Right renal cortex interstitium (tissue), 3 donors: ENCODE measurements around the gene DHX57. TPM values are rescaled to one million over a fixed set of nuclear protein-coding genes. Genes with fewer than 3 reads are reported as not detected.
"Not testable (repeated sequence)": the region's sequence is repeated elsewhere in the genome, so short reads cannot be mapped to it uniquely, and the experiment has no call there.

Source experiments
- DNase-seq, 3 donors: peaks; one replicate each; pipeline ENCODE4 v3.0.0-alpha.2; 2013; ENCODE audit warnings: low read depth in 3 of 3, low spot score in 2 of 3
- polyA plus RNA-seq, 3 donors: library from polyadenylated mRNA; unstranded; fragments of 120-200 nt; gene quantifications; one replicate each; pipeline ENCODE4 v1.2.1, GENCODE V29; 2013; ENCODE audit not compliant: insufficient read length in 3 of 3

DHX57 gene
- polyA plus RNA-seq, 3 donors, result 31.1 to 43.1 (median 42.1) TPM

DNA sequence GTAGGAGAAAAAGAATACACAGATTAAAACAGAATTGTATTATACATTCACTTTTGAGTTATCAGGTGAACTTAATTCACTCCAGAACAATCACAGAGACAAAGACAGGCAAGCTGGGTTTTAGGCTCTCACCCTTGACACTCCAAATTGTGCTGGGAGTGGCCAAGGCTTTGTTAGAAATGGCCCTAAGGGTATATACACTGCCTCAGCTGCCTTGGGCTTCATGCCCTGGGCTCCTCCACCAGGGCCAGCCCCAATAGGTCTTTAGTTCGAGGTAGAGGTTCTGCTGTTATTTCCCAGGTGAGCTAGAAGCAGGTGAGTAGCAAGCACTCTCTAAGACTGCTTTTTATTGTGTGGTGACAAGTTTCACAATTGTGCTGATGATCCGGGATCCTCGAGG lies 77.8 kb downstream of the DHX57 start:
- no peak for DNase-seq

DNA sequence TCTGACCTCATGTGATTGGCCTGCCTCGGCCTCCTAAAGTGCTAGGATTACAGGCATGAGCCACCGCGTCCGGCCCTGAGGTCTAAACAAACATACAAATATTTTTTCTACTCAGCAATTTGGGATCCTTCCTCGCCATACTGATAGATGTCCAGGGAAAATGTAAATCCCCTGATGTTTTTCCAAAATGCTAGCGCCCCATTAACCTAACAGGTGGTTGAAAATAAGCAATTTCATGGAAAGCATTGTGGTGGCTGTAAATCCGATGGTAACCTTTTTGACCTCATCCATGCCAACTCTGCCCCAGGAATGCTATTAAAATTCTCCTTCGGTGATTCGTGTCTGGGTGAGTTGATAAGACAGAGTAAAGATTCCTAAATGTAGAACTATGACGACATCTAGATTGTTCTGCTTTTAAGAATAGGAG lies 78.5 kb downstream of the DHX57 start:
- no peak for DNase-seq

DNA sequence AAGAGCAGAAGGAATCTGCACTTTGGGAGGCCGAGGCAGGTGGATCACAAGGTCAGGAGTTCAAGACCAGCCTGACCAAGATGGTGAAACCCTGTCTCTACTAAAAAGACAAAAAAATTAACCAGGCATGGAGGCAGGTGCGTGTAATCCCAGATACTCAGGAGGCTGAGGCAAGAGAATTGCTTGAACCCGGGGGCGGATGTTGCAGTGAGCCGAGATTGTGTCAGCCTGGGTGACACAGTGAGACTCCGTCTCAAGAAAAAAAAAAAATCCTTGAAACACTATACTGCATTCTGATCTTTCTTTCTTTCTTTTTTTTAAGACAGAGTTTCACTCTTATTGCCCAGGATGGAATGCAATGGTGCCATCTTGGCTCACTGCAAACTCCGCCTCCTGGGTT lies 80.7 kb downstream of the DHX57 start:
- DNase-seq, result not testable (repeated sequence)

DNA sequence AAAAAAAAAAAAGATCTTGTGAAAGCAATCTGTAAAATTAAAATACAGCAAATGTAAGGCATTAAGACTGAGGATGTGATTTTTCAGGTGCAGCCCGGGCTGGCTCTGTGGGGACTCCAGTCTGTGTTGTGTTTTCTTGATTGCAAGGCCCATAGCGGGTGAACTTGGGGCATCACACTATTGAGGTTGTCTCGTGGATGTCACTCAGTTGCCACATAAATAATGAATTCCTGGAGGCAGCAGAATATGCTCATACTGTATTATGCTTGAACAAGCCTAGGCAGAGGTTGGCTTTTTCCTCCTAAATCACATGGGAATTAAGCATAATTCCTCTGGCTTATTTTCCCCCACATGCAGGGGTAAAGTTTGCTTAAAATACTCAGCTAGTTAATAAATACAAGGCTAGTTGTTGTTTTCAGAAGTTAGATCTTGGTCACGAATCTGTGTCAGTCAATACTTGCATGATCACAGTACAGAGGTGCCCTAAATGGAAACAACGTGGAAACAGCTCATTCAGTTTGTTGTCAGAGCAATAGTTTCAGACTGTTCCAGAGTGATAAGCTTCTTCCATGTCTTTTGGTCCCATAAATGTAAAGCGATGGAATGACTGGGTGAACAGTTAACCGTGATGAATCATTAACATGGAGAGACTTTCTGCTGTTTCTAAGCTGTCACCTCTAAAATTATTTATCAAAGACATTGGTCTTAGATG lies 81.3 kb downstream of the DHX57 start:
- no peak for DNase-seq

DNA sequence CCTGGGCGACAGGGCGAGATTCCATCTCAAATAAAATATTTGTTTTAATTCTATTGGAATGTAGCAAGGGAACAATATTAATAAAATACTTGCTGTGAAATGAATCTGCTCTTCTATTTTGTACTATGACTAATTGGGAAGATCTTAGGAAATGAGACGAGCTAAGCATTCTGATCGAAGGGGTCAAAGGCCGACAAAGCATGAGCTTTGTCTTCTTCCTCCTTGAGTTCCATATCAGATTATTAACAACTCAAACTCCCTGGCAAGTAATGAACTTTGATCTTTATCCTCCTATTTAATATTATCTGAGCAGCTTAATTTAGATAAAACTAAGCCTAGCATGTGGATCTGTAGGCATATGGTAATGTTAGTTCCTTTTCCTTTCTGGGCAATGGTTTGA lies 82.2 kb downstream of the DHX57 start:
- no peak for DNase-seq

DNA sequence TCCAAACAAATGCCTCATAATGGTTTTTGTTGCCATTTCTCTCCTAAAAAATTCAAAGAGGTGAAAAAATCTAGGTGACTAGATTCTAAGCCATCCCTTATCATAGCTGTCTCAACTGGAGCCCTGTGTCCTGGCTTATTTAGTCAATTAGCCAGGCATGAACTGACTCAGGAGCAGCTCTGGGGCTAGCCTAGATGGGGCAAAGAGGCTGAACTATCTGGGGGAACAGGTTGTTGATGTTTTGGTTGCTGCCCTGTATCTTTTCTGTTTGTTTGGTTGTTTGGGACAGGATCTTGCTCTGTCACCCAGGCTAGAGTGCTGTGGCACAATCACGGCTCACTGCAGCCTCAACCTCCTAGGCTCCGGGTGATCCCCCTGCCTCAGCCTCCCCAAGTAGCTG lies 83.0 kb downstream of the DHX57 start:
- no peak for DNase-seq

DNA sequence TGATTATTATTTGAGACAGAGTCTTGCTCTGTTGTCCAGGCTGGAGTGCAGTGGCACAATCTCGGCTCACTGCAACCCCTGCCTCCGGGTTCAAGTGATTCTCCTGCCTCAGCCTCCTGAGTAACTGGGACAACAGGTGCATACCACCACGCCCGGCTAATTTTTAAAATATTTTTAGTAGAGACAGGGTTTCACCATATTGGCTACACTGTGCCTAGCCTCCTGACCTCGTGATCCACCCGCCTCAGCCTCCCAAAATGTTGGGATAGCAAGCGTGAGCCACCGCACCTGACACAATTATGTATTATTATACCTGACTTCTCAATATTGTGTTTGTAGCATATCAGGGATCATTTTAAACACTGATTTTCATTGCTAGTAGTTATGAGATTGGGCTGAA lies 83.4 kb downstream of the DHX57 start:
- DNase-seq, result not testable (repeated sequence)

DNA sequence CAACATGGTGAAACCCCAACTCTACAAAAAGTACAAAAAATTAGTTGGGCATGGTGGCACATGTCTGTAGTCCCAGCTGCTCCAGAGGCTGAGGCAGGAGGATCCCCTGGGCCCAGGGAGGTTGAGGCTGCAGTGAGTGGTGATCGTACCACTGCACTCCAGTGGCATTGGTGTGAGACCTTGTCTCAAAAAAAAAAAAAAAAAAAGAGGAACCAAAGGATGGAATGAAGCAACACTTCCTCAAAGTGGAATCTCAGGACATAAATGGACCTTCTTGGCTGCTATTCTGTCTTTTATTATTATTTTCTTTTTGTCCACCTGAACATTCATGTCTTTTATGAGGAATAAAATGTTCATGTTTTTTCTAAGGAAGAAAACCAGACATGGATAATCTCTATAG lies 84.0 kb downstream of the DHX57 start:
- no peak for DNase-seq

DNA sequence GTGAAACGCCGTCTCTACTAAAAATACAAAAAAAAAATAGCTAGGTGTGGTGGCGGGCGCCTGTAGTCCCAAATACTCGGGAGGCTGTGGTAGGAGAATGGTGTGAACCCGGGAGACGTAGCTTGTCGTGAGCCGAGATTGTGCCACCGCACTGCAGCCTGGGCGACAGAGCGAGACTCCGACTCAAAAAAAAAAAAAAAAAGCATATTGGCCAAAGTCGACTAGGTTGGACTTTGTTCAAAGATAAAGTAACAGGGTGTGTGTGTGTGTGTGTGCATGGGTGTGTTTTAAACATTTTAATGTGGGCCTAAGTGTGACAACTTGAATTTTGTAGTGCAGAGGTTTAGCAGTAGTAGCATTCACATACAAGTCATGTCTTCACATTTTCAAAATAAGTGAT lies 86.0 kb downstream of the DHX57 start:
- DNase-seq, result no peak

DNA sequence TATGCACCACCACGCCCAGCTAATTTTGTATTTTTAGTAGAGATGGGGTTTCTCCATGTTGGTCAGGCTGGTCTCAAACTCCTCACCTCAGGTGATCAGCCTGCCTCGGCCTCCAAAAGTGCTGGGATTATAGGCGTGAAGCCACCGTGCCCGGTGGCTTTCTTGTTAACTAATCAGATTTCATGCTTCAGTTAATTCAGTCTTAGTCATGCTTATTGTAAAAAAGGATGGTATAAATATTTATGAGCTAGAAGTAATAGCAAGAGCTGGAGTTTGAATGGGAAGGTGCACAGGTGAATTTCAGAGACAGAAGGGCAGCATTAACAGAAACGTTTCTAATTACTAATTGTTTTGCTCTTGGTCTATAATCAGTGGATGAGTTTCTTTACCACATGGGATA lies 87.4 kb downstream of the DHX57 start:
- no peak for DNase-seq

DNA sequence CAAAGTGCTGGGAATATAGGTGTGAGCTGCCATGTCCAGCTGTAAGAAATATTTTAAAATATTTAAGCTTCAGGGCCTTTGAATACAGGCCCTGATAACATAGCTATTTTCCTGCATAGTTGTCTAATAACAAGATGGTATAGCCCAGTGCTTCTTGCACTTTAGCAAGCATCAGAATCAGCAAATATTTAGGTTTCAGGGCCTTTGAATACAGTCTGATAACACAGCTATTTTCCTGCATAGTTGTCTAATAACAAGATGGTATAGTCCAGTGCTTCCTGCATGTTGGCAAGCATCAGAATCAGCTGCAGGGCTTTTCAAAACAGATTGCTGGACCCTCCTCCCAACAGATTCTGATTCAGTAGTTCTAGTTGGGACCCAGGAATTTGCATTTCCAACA lies 92.1 kb downstream of the DHX57 start:
- no peak for DNase-seq

DNA sequence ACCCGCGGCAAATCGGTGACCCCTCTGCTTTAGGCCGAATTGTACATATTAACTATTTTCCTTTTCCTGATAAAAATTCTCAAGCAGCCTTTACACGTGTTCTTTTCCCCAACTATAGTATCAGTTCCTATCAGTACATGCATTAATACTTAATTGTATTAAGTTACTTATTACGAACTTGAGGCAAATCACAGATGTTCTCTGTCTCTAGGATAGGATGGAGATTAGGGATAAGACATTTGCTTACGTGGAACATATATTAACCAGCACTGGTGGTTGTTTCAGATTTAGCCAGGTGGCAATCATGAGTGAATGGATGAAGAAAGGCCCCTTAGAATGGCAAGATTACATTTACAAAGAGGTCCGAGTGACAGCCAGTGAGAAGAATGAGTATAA lies 97.0 kb downstream of the DHX57 start:
- DNase-seq, result no peak

DNA sequence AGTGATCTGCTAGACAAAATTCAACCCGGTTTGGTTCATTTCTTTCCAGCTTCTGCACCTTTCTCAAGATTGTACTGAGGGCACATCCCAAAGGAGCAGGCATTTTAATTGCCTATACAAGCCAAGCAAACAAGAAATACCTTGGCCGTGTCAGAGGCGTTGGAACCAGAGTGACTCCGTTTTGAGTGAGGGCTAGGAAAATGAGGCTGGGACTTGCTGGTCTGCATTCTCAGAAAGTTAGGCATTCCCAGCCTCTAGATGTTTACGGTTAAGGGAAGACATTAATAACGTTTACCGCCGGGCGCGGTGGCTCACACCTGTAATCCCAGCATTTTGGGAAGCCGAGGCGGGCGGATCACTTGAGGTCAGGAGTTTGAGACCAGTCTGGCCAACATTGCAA lies 99.2 kb downstream of the DHX57 start:
- DNase-seq, result no peak

DNA sequence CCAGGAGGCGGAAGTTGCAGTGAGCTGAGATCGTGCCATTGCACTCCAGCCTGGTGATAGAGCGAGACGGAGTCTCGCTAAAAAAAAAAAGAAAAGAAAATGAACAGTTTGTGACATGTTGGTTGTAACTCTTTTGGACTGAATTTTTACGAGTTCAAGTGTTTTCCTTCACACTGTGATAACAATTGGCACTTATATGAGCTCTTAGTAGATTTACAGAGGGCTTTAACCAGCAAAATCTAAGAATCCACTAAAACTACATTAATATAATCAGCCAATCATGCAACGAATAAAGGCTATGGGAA lies 99.9 kb downstream of the DHX57 start:
- no peak for DNase-seq

DNA sequence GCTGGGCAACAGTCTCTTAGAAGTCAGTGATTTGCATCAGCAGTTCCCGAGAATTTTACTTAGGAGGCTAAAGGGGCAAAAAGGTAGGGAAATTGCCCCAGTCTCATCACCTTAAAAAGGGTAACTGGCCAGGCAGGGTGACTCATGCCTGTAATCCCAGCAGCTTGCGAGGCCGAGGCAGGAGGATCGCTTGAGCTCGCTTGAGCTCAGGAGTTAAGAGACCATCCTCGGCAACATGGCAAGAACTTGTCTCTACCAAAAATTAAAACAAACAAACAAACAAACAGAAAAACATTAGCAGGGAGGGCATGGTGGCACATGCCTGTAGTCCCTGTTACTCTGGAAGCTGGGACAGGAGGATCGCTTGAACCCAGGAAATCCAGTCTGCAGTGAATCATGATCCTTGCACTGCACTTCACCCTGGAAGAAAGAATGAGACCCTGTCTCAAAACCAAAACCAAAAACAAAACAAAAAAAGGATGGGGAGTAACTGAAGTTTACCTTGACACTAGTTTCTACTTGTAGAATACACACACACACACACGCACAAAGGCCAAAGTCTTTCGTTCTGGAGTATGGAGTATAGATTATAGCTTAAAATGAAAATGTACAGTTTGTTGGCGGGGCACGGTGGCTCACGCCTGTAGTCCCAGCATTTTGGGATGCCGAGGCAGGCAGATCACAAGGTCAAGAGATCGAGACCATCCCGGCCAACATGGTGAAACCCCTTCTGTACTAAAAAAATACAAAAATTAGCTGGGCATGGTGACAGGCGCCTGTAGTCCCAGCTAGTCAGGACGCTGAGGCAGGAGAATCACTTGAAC lies 100.4 kb downstream of the DHX57 start:
- DNase-seq, result no peak

DNA sequence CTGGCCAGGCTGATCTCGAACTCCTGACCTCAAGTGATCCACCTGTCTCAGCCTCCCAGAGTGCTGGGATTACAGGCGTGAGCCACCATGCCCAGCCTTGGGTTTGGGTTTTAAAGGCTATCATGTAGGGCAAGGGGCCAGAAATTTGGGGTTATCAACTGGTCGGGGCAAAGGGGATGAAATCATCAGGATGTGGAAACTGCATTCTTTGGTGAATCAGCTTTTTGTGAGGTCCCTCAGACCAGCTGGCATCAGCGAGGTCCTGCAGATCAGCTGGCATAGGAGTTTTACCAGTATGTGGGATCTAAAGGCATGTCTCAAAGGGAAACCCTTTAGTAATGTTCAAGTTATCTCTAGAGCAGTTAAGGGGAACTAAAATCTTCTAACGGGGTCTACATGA lies 104.1 kb downstream of the DHX57 start:
- DNase-seq, result no peak

DNA sequence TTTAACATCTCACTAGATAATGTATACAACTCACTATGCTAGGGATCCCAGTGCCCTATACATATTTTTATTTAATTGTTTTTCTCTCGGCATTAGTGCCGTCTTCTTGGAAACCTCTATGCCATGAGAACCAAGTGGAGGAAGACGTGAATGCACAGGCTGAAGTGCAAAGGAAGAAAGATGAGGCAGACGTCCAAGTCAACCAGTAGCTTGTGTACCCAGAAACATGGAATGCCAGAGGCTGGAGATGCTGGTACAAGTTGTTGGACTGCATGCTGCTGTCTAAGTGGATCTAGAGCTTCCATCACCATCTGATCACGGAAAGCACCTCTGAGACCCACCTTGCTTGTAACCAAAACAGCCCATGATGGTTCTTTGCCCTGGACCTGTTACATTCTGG lies 110.2 kb downstream of the DHX57 start:
- no peak for DNase-seq

DNA sequence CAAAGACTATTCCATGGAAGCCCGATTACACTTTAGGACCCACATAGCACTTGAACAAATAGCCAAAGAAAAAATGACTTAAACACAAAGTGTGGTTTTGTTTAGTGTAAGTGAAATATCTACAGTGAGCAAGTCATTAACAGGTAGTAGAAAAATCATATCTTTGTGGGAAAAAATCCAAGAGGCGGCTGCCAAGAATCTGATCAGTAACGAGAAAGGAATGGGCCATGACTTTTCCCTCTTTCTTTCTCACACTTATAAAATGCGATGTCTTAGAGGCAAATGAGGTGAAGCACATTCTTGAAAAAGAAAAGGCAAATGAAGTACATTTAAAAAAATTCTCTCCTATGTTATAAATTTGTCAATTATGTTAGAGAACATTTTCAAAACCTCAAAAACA lies 110.6 kb downstream of the DHX57 start:
- DNase-seq, result no peak

DNA sequence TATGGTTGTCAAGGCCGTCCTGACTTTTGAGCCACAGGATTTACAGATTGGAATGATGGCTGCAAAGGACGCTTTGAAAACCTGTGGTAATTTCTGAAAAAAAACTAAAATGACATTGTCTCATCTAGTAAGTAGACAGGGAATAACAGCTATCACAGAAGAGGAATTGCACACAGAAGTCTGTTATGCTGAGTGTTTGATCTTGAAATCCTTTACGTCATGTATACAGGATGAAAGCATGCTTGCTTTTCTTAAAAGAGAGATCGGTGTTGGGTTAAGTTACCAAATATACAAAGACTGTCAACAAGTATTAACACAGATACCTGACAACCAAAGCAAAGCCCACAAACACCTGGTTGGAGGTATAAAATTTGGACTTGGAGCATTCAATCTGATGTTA lies 112.0 kb downstream of the DHX57 start:
- DNase-seq, result no peak

DNA sequence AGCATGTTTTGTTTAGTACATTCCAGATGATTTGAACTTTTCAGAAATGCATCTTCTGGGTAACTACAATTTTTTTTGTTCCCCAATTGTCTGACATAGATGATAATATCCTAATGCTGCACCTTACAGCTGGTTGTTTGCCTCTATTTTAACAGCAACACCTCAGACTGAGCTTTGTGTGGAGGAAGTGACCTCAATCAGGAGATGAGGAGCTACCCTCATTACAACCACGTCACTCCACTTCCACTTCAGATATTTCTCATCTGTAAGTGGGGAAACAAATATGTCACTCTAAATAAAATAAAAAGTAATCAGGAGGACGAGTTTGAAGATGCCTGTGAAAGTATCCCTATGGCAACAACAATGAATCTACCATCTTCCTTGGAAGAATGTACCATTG lies 112.5 kb downstream of the DHX57 start:
- DNase-seq, result no peak

DNA sequence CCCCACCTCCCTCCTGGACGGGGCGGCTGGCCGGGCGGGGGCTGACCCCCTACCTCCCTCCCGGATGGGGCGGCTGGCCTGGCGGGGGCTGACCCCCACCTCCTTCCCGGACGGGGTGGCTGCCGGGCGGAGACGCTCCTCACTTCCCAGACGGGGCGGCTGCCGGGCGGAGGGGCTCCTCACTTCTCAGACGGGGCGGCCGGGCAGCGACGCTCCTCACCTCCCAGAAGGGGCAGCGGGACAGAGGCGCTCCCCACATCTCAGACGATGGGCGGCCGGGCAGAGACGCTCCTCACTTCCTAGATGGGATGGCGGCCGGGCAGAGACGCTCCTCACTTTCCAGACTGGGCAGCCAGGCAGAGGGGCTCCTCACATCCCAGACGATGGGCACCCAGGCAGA lies 119.8 kb downstream of the DHX57 start:
- DNase-seq, result not testable (repeated sequence)

DNA sequence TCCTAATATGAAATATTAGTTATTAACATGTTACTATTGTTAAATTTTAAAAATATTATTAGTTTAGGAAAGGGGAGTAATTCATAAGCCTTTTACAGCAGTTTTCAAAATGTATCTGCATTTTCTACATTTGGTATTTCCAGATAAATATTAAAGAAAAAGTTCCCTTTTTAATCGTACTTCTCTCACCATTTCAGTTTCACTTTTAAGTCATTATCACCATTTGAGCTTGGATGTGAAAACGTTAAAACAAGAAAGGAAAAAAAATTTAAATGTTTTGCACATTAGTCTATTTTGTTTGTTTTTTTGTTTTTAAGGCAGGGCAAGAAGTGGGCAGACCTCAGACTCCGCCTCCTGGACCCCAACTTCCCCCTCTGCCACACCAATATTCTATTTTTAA lies 121.2 kb downstream of the DHX57 start:
- DNase-seq, result no peak

DNA sequence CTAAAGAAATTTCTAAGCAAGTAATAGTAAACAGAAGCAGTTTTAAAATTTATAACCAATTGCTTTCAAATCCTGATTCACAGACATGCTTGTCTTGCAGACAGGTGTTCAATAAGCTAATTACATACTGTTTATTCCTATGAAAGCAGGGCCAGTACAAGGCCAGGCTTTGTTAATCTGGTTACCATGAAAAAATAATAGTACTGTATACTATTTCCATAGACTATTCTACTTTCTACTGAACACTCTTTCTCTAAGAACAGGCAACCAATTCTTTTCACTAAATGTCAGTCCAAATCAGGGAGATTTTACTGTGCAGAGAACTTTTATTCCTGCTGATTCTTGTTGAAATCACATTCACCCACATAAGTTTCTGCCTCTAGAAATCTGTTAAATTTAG lies 121.7 kb downstream of the DHX57 start:
- DNase-seq, result no peak
